Measurements from ENCODE around the gene SERINC3.

DNA sequence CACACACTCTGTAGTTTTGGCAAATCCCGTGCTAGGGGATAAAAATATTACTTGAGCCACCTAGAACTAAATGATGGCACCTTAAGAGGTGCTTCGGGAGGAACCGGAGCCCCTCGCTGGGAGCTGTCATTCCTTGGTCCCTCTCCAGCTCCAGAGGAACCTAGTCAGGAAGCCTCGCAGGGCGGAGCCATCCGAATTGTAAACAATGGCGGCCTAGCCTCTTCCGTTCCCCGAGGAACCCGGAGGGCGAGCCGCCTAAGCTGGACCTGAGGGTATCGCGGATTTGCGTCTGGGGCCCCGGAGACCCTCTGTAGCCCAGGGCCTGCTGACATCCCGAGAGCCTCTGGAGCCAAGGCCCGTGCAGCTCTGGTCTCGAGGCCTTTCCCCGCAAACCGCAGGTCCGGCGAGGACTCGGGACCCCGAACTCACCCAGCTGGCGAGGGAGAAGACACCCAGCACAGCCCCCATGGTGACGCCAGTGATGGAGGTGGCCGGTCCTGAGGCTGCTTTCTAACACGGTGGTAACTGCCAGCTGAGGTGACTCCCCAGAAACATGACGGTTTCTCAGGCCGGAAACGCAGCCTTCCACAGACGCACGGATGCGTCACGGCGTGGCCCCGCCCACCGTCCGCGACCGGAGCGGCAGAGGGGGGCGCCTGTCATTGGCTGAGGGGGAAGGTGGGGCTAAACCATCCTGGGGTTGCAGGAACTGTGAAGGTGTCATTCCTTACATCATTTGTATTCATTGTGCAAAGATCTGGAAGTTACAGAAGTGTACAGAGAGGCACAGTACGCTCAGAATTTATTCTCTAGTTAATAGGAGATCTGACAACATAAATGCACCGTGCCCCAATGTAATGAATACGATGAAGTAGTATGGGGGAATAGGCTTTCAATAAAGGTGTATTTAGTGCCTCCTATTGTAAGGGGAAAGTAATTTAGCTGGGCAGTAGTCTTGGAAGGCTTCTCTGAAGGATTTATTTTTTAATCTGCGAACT, at the start of gene SERINC3:
- TF ChIP-seq, protein P1, sequence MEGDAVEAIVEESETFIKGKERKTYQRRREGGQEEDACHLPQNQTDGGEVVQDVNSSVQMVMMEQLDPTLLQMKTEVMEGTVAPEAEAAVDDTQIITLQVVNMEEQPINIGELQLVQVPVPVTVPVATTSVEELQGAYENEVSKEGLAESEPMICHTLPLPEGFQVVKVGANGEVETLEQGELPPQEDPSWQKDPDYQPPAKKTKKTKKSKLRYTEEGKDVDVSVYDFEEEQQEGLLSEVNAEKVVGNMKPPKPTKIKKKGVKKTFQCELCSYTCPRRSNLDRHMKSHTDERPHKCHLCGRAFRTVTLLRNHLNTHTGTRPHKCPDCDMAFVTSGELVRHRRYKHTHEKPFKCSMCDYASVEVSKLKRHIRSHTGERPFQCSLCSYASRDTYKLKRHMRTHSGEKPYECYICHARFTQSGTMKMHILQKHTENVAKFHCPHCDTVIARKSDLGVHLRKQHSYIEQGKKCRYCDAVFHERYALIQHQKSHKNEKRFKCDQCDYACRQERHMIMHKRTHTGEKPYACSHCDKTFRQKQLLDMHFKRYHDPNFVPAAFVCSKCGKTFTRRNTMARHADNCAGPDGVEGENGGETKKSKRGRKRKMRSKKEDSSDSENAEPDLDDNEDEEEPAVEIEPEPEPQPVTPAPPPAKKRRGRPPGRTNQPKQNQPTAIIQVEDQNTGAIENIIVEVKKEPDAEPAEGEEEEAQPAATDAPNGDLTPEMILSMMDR (IDR thresholded peaks at IDR 0.05) = no peak
- peak; percentile 70 for TF ChIP-seq POLR2A (IDR thresholded peaks at IDR 0.05)

All from breast epithelium (tissue), 3 donors.